HepG2 (cell line): ENCODE measurements around the gene USP5. TPM values are rescaled to one million over a fixed set of nuclear protein-coding genes. Genes with fewer than 3 reads are reported as not detected.

Experiments used
- ATF2 ChIP-seq: sonication (generic); formaldehyde crosslinking; IDR thresholded peaks from 2 replicates; pipeline ENCODE4 v1.4.0; 2020; ENCODE audit warnings: missing genetic modification reagents
- HNF4G ChIP-seq, 2 experiments: sonication (generic) in 1 of 2; formaldehyde crosslinking in 1 of 2; IDR thresholded peaks; 2 replicates each; pipeline versions ENCODE4 v1.4.0 to v1.6.1; 2011 to 2020; ENCODE audit warnings: borderline replicate concordance in 2 of 2, low read depth in 2 of 2, mild to moderate bottlenecking in 2 of 2, low read length in 1 of 2, missing genetic modification reagents in 1 of 2, moderate library complexity in 1 of 2
- NR2C2 ChIP-seq: sonication (generic); formaldehyde crosslinking; IDR thresholded peaks from 2 replicates; pipeline ENCODE4 v1.4.0; 2020; ENCODE audit warnings: missing genetic modification reagents, mild to moderate bottlenecking, moderate library complexity, borderline replicate concordance
- PAXIP1 ChIP-seq: sonication (generic); formaldehyde crosslinking; conservative IDR thresholded peaks from 2 replicates; pipeline ENCODE4 v1.4.0; 2020; ENCODE audit warnings: mild to moderate bottlenecking, missing genetic modification reagents, moderate library complexity
- SAFB2 ChIP-seq: sonication (generic); formaldehyde crosslinking; IDR thresholded peaks from 2 replicates; pipeline ENCODE4 v1.5.1; 2020; ENCODE audit warnings: missing genetic modification reagents, low read depth, mild to moderate bottlenecking, borderline replicate concordance
- STAG1 ChIP-seq: sonication (generic); formaldehyde crosslinking; IDR thresholded peaks from 2 replicates; pipeline ENCODE4 v1.4.0; 2020; ENCODE audit warnings: missing genetic modification reagents
- XBP1 ChIP-seq: sonication (generic); formaldehyde crosslinking; IDR thresholded peaks from 2 replicates; pipeline ENCODE4 v1.5.0; 2020; ENCODE audit warnings: missing genetic modification reagents
- ZNF143 ChIP-seq: sonication (generic); formaldehyde crosslinking; IDR thresholded peaks from 2 replicates; pipeline ENCODE4 v1.4.0; 2020; ENCODE audit warnings: missing genetic modification reagents
- ZNF264 ChIP-seq: sonication (generic); formaldehyde crosslinking; IDR thresholded peaks from 2 replicates; pipeline ENCODE4 v1.4.0; 2020; ENCODE audit warnings: missing genetic modification reagents
- ZNF407 ChIP-seq: sonication (generic); formaldehyde crosslinking; IDR thresholded peaks from one replicate; pipeline ENCODE4 v1.5.1; 2020; ENCODE audit warnings: mild to moderate bottlenecking, missing genetic modification reagents; ENCODE audit errors: not compliant biosample characterization
- ZNF580 ChIP-seq: IDR thresholded peaks from 2 replicates; pipeline ENCODE4 v1.6.1; 2016; ENCODE audit warnings: low read depth, borderline replicate concordance
- ZNF788 ChIP-seq: sonication (generic); formaldehyde crosslinking; IDR thresholded peaks from 2 replicates; pipeline ENCODE4 v1.5.0; 2020; ENCODE audit warnings: mild to moderate bottlenecking, missing genetic modification reagents, borderline replicate concordance
- ZSCAN20 ChIP-seq: sonication (generic); formaldehyde crosslinking; IDR thresholded peaks from 2 replicates; pipeline ENCODE4 v1.4.0; 2020; ENCODE audit warnings: missing genetic modification reagents, mild to moderate bottlenecking, borderline replicate concordance
- polyA plus RNA-seq, 8 experiments: library from polyadenylated mRNA; depleted of rRNA in 3 of 8; stranded (reverse) in 7 of 8; unstranded in 1 of 8; fragments of >200 nt; fragmentation: Illumina TruSeq in 4 of 8; extraction: Trizol in 4 of 8; gene quantifications; 2 replicates each; pipeline versions ENCODE4 v1.2.1 to v1.2.3, GENCODE V29; 2011 to 2016; ENCODE audit warnings: low read depth in 4 of 8, missing spikeins in 1 of 8, mixed read lengths in 1 of 8; ENCODE audit not compliant: insufficient read depth in 1 of 8
- total RNA-seq, 5 experiments: library from RNA; depleted of rRNA; stranded (reverse); fragments of >200 nt; fragmentation: Illumina TruSeq; extraction: Trizol; gene quantifications; 2 replicates each; pipeline ENCODE4 v1.2.3, GENCODE V29; 2016; ENCODE audit warnings: low read depth in 1 of 5

Gene USP5
- total and polyA plus RNA-seq, 2 of the 13 experiments (the other 11 are each of a cell fraction or from before 2014, with no cell fraction given) = 39.6 to 56.0 TPM

GRCh38 chr12:6851153-6851920 lies 613 bp upstream of the USP5 start, which contains the start of gene CDCA3 (continued):
- TF ChIP-seq PAXIP1 (CRISPR knock-in tag) (peak; percentile 4; the same call in 1 of the 2 replicates), SAFB2 (CRISPR knock-in tag) (0 out of 2 replicates have a peak, but pooled peaks have one; percentile 3), ZNF264 (CRISPR knock-in tag) (0 out of 2 replicates have a peak, but pooled peaks have one; percentile 35), NR2C2 (CRISPR knock-in tag) (no peak; the same call in 1 of the 2 replicates), ZNF580 (CRISPR knock-in tag) (no peak), ZNF788 (CRISPR knock-in tag) (no peak), ATF2 (no peak), STAG1 (CRISPR knock-in tag) (0 out of 2 replicates have a peak, but pooled peaks have one; percentile 6), ZNF407 (CRISPR knock-in tag) (no peak), XBP1 (CRISPR knock-in tag) (no peak), ZNF143 (CRISPR knock-in tag) (no peak), ZSCAN20 (CRISPR knock-in tag) (no peak; the same call in 1 of the 2 replicates), HNF4G (IDR thresholded peaks at IDR 0.05; ENCODE audit: borderline replicate concordance, low read depth, low read length) (0 out of 2 replicates have a peak, but pooled peaks have one; percentile 9), HNF4G (CRISPR knock-in tag; IDR thresholded peaks at IDR 0.05; ENCODE audit: borderline replicate concordance, low read depth) (no peak)
